BLaER1 treated with 17β-estradiol and CSF1 and Interleukin-3, amounts not matched to agents 10 nM and 100 nM (cell line): ENCODE measurements around the gene CNOT8.
A peak's percentile ranks its signal among the peaks of the same experiment; 100 is the strongest.

Experiments
- H3K27ac ChIP-seq, 11 experiments: shearing (Covaris generic); formaldehyde crosslinking; 2 replicates each; pipeline ENCODE4 v1.8.1; 2022
- H3K27me3 ChIP-seq, 11 experiments: shearing (Covaris generic); formaldehyde crosslinking; 2 replicates each; pipeline ENCODE4 v1.8.1; 2022
- H3K36me3 ChIP-seq, 11 experiments: shearing (Covaris generic); formaldehyde crosslinking; 2 replicates each; pipeline ENCODE4 v1.8.1; 2022
- H3K4me1 ChIP-seq, 10 experiments: shearing (Covaris generic); formaldehyde crosslinking; 2 replicates each; pipeline ENCODE4 v1.8.1; 2022
- H3K4me2 ChIP-seq, 11 experiments: shearing (Covaris generic); formaldehyde crosslinking; 2 replicates each; pipeline ENCODE4 v1.8.1; 2022
- H3K4me3 ChIP-seq, 10 experiments: shearing (Covaris generic); formaldehyde crosslinking; 2 replicates each; pipeline ENCODE4 v1.8.1; 2022
- H3K9ac ChIP-seq, 11 experiments: shearing (Covaris generic); formaldehyde crosslinking; 2 replicates each; pipeline ENCODE4 v1.8.1; 2022
- H3K9me3 ChIP-seq, 11 experiments: shearing (Covaris generic); formaldehyde crosslinking; replicated peaks in 1 of 11; 2 replicates each; pipeline ENCODE4 v1.8.1; 2022
- H4K20me1 ChIP-seq, 11 experiments: shearing (Covaris generic); formaldehyde crosslinking; 2 replicates each; pipeline ENCODE4 v1.8.1; 2022
- Cebpa-rat ChIP-seq, 11 experiments: shearing (Covaris generic); IDR thresholded peaks; 2 replicates each; pipeline ENCODE4 v1.8.1; 2022

CNOT8 gene

GRCh38 chr5:154840435-154841272 lies 17.8 kb upstream of the CNOT8 start:
- no peaks in the 10 kb centered on the region for H4K20me1 ChIP-seq
- peak overlapping the region in 1 of 11 experiments; percentile 4; a peak in 1 of 22 replicates for H3K9ac ChIP-seq
- H3K4me2 ChIP-seq: peak overlapping the region in 1 of 11 experiments; percentile 56; a peak in 2 of 22 replicates
- peaks cover 0 to 14% (median 6%) of the 10 kb centered on the region in 10 experiments; a peak in 8 of 20 replicates for H3K4me1 ChIP-seq
- no peaks in the 10 kb centered on the region for H3K36me3 ChIP-seq
- H3K4me3 ChIP-seq: no peak overlapping the region
- no peak overlapping the region for H3K27ac ChIP-seq
- H3K27me3 ChIP-seq: no peaks in the 10 kb centered on the region
- no peak for TF ChIP-seq Cebpa-rat (IDR thresholded peaks at IDR 0.05)
- H3K9me3 ChIP-seq: no peaks in the 10 kb centered on the region

GRCh38 chr5:154841273-154841661 lies 17.2 kb upstream of the CNOT8 start:
- Histone ChIP-seq H3K4me1 (peaks cover 0 to 14% (median 1%) of the 10 kb centered on the region in 10 experiments; a peak in 6 of 20 replicates), H3K4me3 (no peak overlapping the region), H3K9me3 (no peaks in the 10 kb centered on the region), H3K36me3 (no peaks in the 10 kb centered on the region), H3K27ac (no peak overlapping the region), H3K27me3 (no peaks in the 10 kb centered on the region), H3K4me2 (peak overlapping the region in 1 of 11 experiments; percentile 56; a peak in 1 of 22 replicates), H3K9ac (0 out of 22 replicates have a peak overlapping the region, but pooled peaks of 1 of the 11 experiments have one; percentile 13), H4K20me1 (no peaks in the 10 kb centered on the region)
- TF ChIP-seq Cebpa-rat (IDR thresholded peaks at IDR 0.05): no peak

- H3K4me1 ChIP-seq: peaks cover 0 to 14% (median 0%) of the 10 kb centered on the region in 10 experiments; a peak in 3 of 20 replicates
- H3K27ac ChIP-seq: no peak overlapping the region
- H3K4me3 ChIP-seq: no peak overlapping the region
- H3K27me3 ChIP-seq: no peaks in the 10 kb centered on the region
- H3K9ac ChIP-seq: no peak overlapping the region
- no peaks in the 10 kb centered on the region for H4K20me1 ChIP-seq
- H3K36me3 ChIP-seq: no peaks in the 10 kb centered on the region
- no peaks in the 10 kb centered on the region for H3K9me3 ChIP-seq
- H3K4me2 ChIP-seq: no peak overlapping the region
- no peak for TF ChIP-seq Cebpa-rat (IDR thresholded peaks at IDR 0.05)
Observed at GRCh38 chr5:154842689-154843530, 15.5 kb upstream of the CNOT8 start.

- no peak overlapping the region for H3K4me3 ChIP-seq
- no peak overlapping the region for H3K4me2 ChIP-seq
Observed at GRCh38 chr5:154844809-154845208, 13.6 kb upstream of the CNOT8 start.

GRCh38 chr5:154849264-154849785 lies 9.1 kb upstream of the CNOT8 start:
- TF ChIP-seq Cebpa-rat (IDR thresholded peaks at IDR 0.05): no peak
- H3K4me3 ChIP-seq: 0 out of 20 replicates have a peak overlapping the region, but pooled peaks of 1 of the 10 experiments have one; percentile 37
- H4K20me1 ChIP-seq: no peaks in the 10 kb centered on the region
- no peak overlapping the region for H3K9ac ChIP-seq
- H3K4me1 ChIP-seq: peaks cover 25 to 33% (median 30%) of the 10 kb centered on the region in 10 experiments
- H3K27me3 ChIP-seq: no peaks in the 10 kb centered on the region
- peak overlapping the region; percentile 50 to 88 (median 74); a peak in 21 of 22 replicates for H3K4me2 ChIP-seq
- no peaks in the 10 kb centered on the region for H3K36me3 ChIP-seq
- H3K9me3 ChIP-seq: no peaks in the 10 kb centered on the region
- H3K27ac ChIP-seq: no peak overlapping the region

More at GRCh38 chr5:154844809-154845208, 13.6 kb upstream of the CNOT8 start:
- no peaks in the 10 kb centered on the region for H4K20me1 ChIP-seq
- no peaks in the 10 kb centered on the region for H3K36me3 ChIP-seq
- H3K9me3 ChIP-seq: no peaks in the 10 kb centered on the region
- H3K4me1 ChIP-seq: peaks cover 10 to 23% (median 13%) of the 10 kb centered on the region in 10 experiments
- no peak overlapping the region for H3K9ac ChIP-seq
- TF ChIP-seq Cebpa-rat (IDR thresholded peaks at IDR 0.05): no peak
- no peaks in the 10 kb centered on the region for H3K27me3 ChIP-seq
- no peak overlapping the region for H3K27ac ChIP-seq

- Histone ChIP-seq H3K36me3 (no peaks in the 10 kb centered on the region), H3K9me3 (no peaks in the 10 kb centered on the region), H3K9ac (peak overlapping the region in 2 of 11 experiments; percentile 3 to 57; a peak in 2 of 22 replicates), H3K4me3 (peak overlapping the region in 3 of 10 experiments; percentile 31 to 37 (median 35); a peak in 5 of 20 replicates), H3K4me2 (peak overlapping the region; percentile 50 to 88 (median 74)), H3K27ac (peak overlapping the region in 5 of 11 experiments; percentile 2 to 41 (median 24); a peak in 3 of 22 replicates), H3K27me3 (no peaks in the 10 kb centered on the region), H3K4me1 (peaks cover 25 to 33% (median 30%) of the 10 kb centered on the region in 10 experiments), H4K20me1 (no peaks in the 10 kb centered on the region)
- no peak for TF ChIP-seq Cebpa-rat (IDR thresholded peaks at IDR 0.05)
Observed at GRCh38 chr5:154849791-154850201, 8.6 kb upstream of the CNOT8 start.

GRCh38 chr5:154850255-154851062 lies 8.0 kb upstream of the CNOT8 start, which contains the start of gene FAXDC2:
Gene FAXDC2 (minus strand): TSS chr5:154850603. CDS start chr5:154838178, 12,425 bp downstream.
- H3K36me3 ChIP-seq: no peaks in the 10 kb centered on the region
- peak within 1 kb of the TSS in 9 of 11 experiments; percentile 3 to 57 (median 28); a peak in 11 of 22 replicates for H3K9ac ChIP-seq
- H4K20me1 ChIP-seq: no peaks in the 10 kb centered on the region
- H3K27ac ChIP-seq: peak within 1 kb of the TSS in 8 of 11 experiments; percentile 2 to 41 (median 18); a peak in 12 of 22 replicates
- H3K4me3 ChIP-seq: peak within 1 kb of the TSS in 4 of 10 experiments; percentile 6 to 37 (median 33); a peak in 6 of 20 replicates
- H3K4me2 ChIP-seq: peak within 1 kb of the TSS; percentile 50 to 88 (median 74)
- no peak for TF ChIP-seq Cebpa-rat (IDR thresholded peaks at IDR 0.05)
- peaks cover 29 to 36% (median 34%) of the 10 kb centered on the region in 10 experiments for H3K4me1 ChIP-seq
- H3K9me3 ChIP-seq: no peaks in the 10 kb centered on the region
- H3K27me3 ChIP-seq: no peaks in the 10 kb centered on the region

- H3K9ac ChIP-seq: no peak overlapping the region
- no peak for TF ChIP-seq Cebpa-rat (IDR thresholded peaks at IDR 0.05)
- no peaks in the 10 kb centered on the region for H3K36me3 ChIP-seq
- H3K4me1 ChIP-seq: peaks cover 38 to 45% (median 43%) of the 10 kb centered on the region in 10 experiments
- peak overlapping the region; percentile 50 to 88 (median 74) for H3K4me2 ChIP-seq
- no peaks in the 10 kb centered on the region for H3K27me3 ChIP-seq
- no peaks in the 10 kb centered on the region for H3K9me3 ChIP-seq
- 0 out of 20 replicates have a peak overlapping the region, but pooled peaks of 1 of the 10 experiments have one; percentile 35 for H3K4me3 ChIP-seq
- H3K27ac ChIP-seq: peak overlapping the region in 1 of 11 experiments; percentile 30; a peak in 1 of 22 replicates
- no peaks in the 10 kb centered on the region for H4K20me1 ChIP-seq
Observed at GRCh38 chr5:154851351-154851750, 7.1 kb upstream of the CNOT8 start.
